OCI-LY3 (cell line): ENCODE measurements around the gene CCDC85A.

ENCODE experiments used
- H2AFZ ChIP-seq: fragments of 200-600, 300-600 bp; shearing (Covaris generic); 2 replicates; pipeline ENCODE4 v1.6.0; 2014; ENCODE audit warnings: antibody characterized with exemption, low read depth, low read length
- H3K27ac ChIP-seq: fragments of 200-600, 300-600 bp; sonication (generic); 2 replicates; pipeline ENCODE4 v1.5.1; 2014; ENCODE audit warnings: mild to moderate bottlenecking, low read length, moderate library complexity, mixed read lengths
- H3K27me3 ChIP-seq: fragments of 200-600, 300-600 bp; sonication (generic); 2 replicates; pipeline ENCODE4 v1.6.1; 2014; ENCODE audit warnings: low read depth, low read length, mixed read lengths
- H3K36me3 ChIP-seq: fragments of 200-600, 300-600 bp; sonication (generic); replicated peaks from 2 replicates; pipeline ENCODE3; 2014; ENCODE audit warnings: low read depth, low read length, mixed read lengths
- H3K4me1 ChIP-seq: fragments of 300-600, 200-600 bp; sonication (generic); 2 replicates; pipeline ENCODE4 v1.6.1; 2014; ENCODE audit warnings: low read length, mixed read lengths
- H3K4me2 ChIP-seq: fragments of 200-600, 300-600 bp; sonication (generic); 2 replicates; pipeline ENCODE4 v1.6.1; 2014; ENCODE audit warnings: low read length, mixed read lengths
- H3K4me3 ChIP-seq: fragments of 300-600, 200-600 bp; sonication (generic); 2 replicates; pipeline ENCODE4 v1.5.1; 2014; ENCODE audit warnings: antibody characterized with exemption, mild to moderate bottlenecking, low read length, moderate library complexity
- H3K79me2 ChIP-seq: fragments of 300-600, 200-600 bp; shearing (Covaris generic); 2 replicates; pipeline ENCODE4 v1.6.1; 2014; ENCODE audit warnings: mild to moderate bottlenecking, low read length, mixed read lengths
- H3K9ac ChIP-seq: fragments of 300-600, 200-600 bp; shearing (Covaris generic); 2 replicates; pipeline ENCODE4 v1.6.0; 2014; ENCODE audit warnings: mild to moderate bottlenecking, low read length, moderate library complexity
- H3K9me3 ChIP-seq: fragments of 200-600, 300-600 bp; shearing (Covaris generic); 2 replicates; pipeline ENCODE4 v1.6.1; 2014; ENCODE audit warnings: low read length, mixed read lengths; ENCODE audit not compliant: insufficient read depth
- H4K20me1 ChIP-seq: fragments of 200-600, 300-600 bp; sonication (generic); 2 replicates; pipeline ENCODE4 v1.6.1; 2016; ENCODE audit warnings: low read length, mixed read lengths; ENCODE audit not compliant: insufficient read depth
- EZH2phosphoT487 ChIP-seq: fragments of 200-600 bp; shearing (Covaris generic); IDR thresholded peaks from 2 replicates; pipeline ENCODE4 v1.6.1; 2018; ENCODE audit warnings: antibody characterized with exemption, mixed run types, low read depth
- TF ChIP-seq, protein P1 (sequence below): fragments of 200-600, 300-600 bp; sonication (generic); IDR thresholded peaks from 2 replicates; pipeline ENCODE4 v1.5.1; 2014; ENCODE audit warnings: antibody characterized with exemption, low read length, low read depth

Gene CCDC85A

GRCh38 chr2:56291711-56292110 is 107.9 kb downstream of the CCDC85A start:
- TF ChIP-seq, protein P1, sequence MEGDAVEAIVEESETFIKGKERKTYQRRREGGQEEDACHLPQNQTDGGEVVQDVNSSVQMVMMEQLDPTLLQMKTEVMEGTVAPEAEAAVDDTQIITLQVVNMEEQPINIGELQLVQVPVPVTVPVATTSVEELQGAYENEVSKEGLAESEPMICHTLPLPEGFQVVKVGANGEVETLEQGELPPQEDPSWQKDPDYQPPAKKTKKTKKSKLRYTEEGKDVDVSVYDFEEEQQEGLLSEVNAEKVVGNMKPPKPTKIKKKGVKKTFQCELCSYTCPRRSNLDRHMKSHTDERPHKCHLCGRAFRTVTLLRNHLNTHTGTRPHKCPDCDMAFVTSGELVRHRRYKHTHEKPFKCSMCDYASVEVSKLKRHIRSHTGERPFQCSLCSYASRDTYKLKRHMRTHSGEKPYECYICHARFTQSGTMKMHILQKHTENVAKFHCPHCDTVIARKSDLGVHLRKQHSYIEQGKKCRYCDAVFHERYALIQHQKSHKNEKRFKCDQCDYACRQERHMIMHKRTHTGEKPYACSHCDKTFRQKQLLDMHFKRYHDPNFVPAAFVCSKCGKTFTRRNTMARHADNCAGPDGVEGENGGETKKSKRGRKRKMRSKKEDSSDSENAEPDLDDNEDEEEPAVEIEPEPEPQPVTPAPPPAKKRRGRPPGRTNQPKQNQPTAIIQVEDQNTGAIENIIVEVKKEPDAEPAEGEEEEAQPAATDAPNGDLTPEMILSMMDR: no peak
- TF ChIP-seq EZH2phosphoT487: no peak
- H3K9ac ChIP-seq: no peak overlapping the region
- H3K79me2 ChIP-seq: no peaks in the 10 kb centered on the region
- H3K4me2 ChIP-seq: no peak overlapping the region
- no peak overlapping the region for H3K4me3 ChIP-seq
- no peak overlapping the region for H3K27ac ChIP-seq
- H3K9me3 ChIP-seq: no peaks in the 10 kb centered on the region
- H4K20me1 ChIP-seq: no peaks in the 10 kb centered on the region
- no peaks in the 10 kb centered on the region for H3K36me3 ChIP-seq
- no peak overlapping the region for H2AFZ ChIP-seq
- H3K4me1 ChIP-seq: peaks cover 16% of the 10 kb centered on the region
- H3K27me3 ChIP-seq: no peaks in the 10 kb centered on the region

- H3K27ac ChIP-seq: no peak overlapping the region
- peaks cover 16% of the 10 kb centered on the region for H3K4me1 ChIP-seq
- H3K4me3 ChIP-seq: no peak overlapping the region
- H4K20me1 ChIP-seq: no peaks in the 10 kb centered on the region
- H3K27me3 ChIP-seq: no peaks in the 10 kb centered on the region
- no peak overlapping the region for H3K4me2 ChIP-seq
- no peaks in the 10 kb centered on the region for H3K79me2 ChIP-seq
- no peaks in the 10 kb centered on the region for H3K36me3 ChIP-seq
- no peak for TF ChIP-seq EZH2phosphoT487
- TF ChIP-seq, protein P1: no peak
- H3K9me3 ChIP-seq: no peaks in the 10 kb centered on the region
- no peak overlapping the region for H2AFZ ChIP-seq
- no peak overlapping the region for H3K9ac ChIP-seq
Observed at GRCh38 chr2:56292951-56293350, 109.2 kb downstream of the CCDC85A start.

- Histone ChIP-seq H4K20me1 (no peaks in the 10 kb centered on the region), H3K9me3 (no peaks in the 10 kb centered on the region)
Observed at GRCh38 chr2:56295666-56296065, 111.9 kb downstream of the CCDC85A start.

GRCh38 chr2:56297671-56298070 is 113.9 kb downstream of the CCDC85A start:
- no peak overlapping the region for H3K9ac ChIP-seq
- H3K79me2 ChIP-seq: no peaks in the 10 kb centered on the region
- no peak overlapping the region for H3K4me3 ChIP-seq
- no peaks in the 10 kb centered on the region for H3K27me3 ChIP-seq
- no peaks in the 10 kb centered on the region for H3K9me3 ChIP-seq
- no peak for TF ChIP-seq EZH2phosphoT487
- TF ChIP-seq, protein P1: no peak
- H3K27ac ChIP-seq: no peak overlapping the region
- no peak overlapping the region for H3K4me2 ChIP-seq
- H3K36me3 ChIP-seq: no peaks in the 10 kb centered on the region
- no peaks in the 10 kb centered on the region for H4K20me1 ChIP-seq
- no peaks in the 10 kb centered on the region for H3K4me1 ChIP-seq
- H2AFZ ChIP-seq: no peak overlapping the region

More at GRCh38 chr2:56295666-56296065, 111.9 kb downstream of the CCDC85A start:
- Histone ChIP-seq H3K4me2 (no peak overlapping the region), H3K36me3 (no peaks in the 10 kb centered on the region), H3K79me2 (no peaks in the 10 kb centered on the region), H3K4me3 (no peak overlapping the region), H2AFZ (no peak overlapping the region), H3K9ac (no peak overlapping the region), H3K27me3 (no peaks in the 10 kb centered on the region), H3K4me1 (peaks cover 8% of the 10 kb centered on the region), H3K27ac (no peak overlapping the region)
- TF ChIP-seq, protein P1: no peak
- TF ChIP-seq EZH2phosphoT487: no peak
